Endothelial cell of umbilical vein (primary cell): ENCODE results near the gene PPIL6. TPM values are rescaled to one million over a fixed set of nuclear protein-coding genes. Genes with fewer than 3 reads are reported as not detected.

ENCODE experiments used
- BruUV-seq: library from RNA; stranded (reverse); fragments of 400-500 nt; replicated peaks from 2 replicates; lab custom pipeline; 2021; lab: Mats Ljungman, UMichigan
- CTCF ChIA-PET: fragments of 300-600, 350-600 bp; sonication (Branson Sonifier 250); formaldehyde crosslinking; loops from one replicate; lab custom pipeline; 2021; ENCODE audit warnings: antibody characterized with exemption, inconsistent platforms; lab: Charles Lee
- POLR2A ChIA-PET: fragments of 300-600, 350-600 bp; sonication (Branson Sonifier 250); formaldehyde crosslinking; loops from one replicate; lab custom pipeline; 2021; ENCODE audit warnings: antibody characterized with exemption, inconsistent platforms; lab: Charles Lee
- DNase-seq: peaks from one replicate; pipeline ENCODE4 v3.0.0-alpha.2; 2011; ENCODE audit warnings: low read depth, low spot score
- FAIRE-seq: peaks from 2 replicates; lab custom pipeline; 2011; peaks lifted over from hg19 to GRCh38; lab: Jason Lieb, UNC
- H2AFZ ChIP-seq: 2 replicates; pipeline ENCODE4 v1.6.0; 2012; ENCODE audit warnings: low read depth, low read length, control low read depth, inconsistent platforms
- H3K27ac ChIP-seq: 2 replicates; pipeline ENCODE4 v1.5.1; 2011; ENCODE audit warnings: low read depth, mild to moderate bottlenecking, control low read depth, low read length, moderate library complexity; ENCODE audit not compliant: insufficient read depth
- H3K27me3 ChIP-seq, 2 experiments: 2 replicates each; pipeline versions ENCODE4 v1.6.0 to v1.6.1; 2011; ENCODE audit warnings: low read length in 2 of 2, mixed read lengths in 1 of 2; ENCODE audit not compliant: control insufficient read depth in 2 of 2, insufficient read depth in 2 of 2
- H3K36me3 ChIP-seq, 2 experiments: 2 replicates in 1 of 2; 3 replicates in 1 of 2; pipeline ENCODE4 v1.5.1; 2011; ENCODE audit warnings: low read length in 2 of 2, mild to moderate bottlenecking in 1 of 2, moderate library complexity in 1 of 2; ENCODE audit not compliant: control insufficient read depth in 2 of 2, insufficient read depth in 2 of 2; ENCODE audit errors: extremely low read depth in 1 of 2
- H3K4me1 ChIP-seq: 3 replicates; pipeline ENCODE4 v1.5.1; 2011; ENCODE audit warnings: mild to moderate bottlenecking, low read length; ENCODE audit not compliant: control insufficient read depth, insufficient read depth; ENCODE audit errors: extremely low read depth
- H3K4me2 ChIP-seq: 2 replicates; pipeline ENCODE4 v1.6.1; 2011; ENCODE audit warnings: low read length, control low read depth, mixed read lengths; ENCODE audit not compliant: insufficient read depth
- H3K4me3 ChIP-seq, 3 experiments: fragments of 200-600 bp in 1 of 3; sonication (generic), shearing (Covaris generic) in 1 of 3; replicated peaks in 1 of 3; 2 replicates each; pipeline ENCODE4 v1.5.1; 2011 to 2016; ENCODE audit warnings: control low read depth in 3 of 3, low read length in 3 of 3, mild to moderate bottlenecking in 2 of 3, inconsistent platforms in 1 of 3, low read depth in 1 of 3, moderate library complexity in 1 of 3; ENCODE audit not compliant: insufficient read depth in 1 of 3
- H3K79me2 ChIP-seq: 2 replicates; pipeline ENCODE4 v1.6.0; 2012; ENCODE audit warnings: low read length, inconsistent platforms; ENCODE audit not compliant: control insufficient read depth, insufficient read depth
- H3K9ac ChIP-seq: replicated peaks from 2 replicates; pipeline ENCODE3; 2011; ENCODE audit warnings: low read length, control low read depth; ENCODE audit not compliant: insufficient read depth; ENCODE audit errors: extremely low read depth
- H3K9me1 ChIP-seq: replicated peaks from 3 replicates; pipeline ENCODE4 v1.6.0; 2011; ENCODE audit warnings: mild to moderate bottlenecking, low read length; ENCODE audit not compliant: control insufficient read depth, insufficient read depth; ENCODE audit errors: extremely low read depth
- H3K9me3 ChIP-seq: replicated peaks from 2 replicates; pipeline ENCODE4 v1.5.1; 2012; ENCODE audit warnings: low read length, inconsistent platforms; ENCODE audit not compliant: control insufficient read depth, insufficient read depth
- H4K20me1 ChIP-seq: replicated peaks from 2 replicates; pipeline ENCODE3; 2011; ENCODE audit warnings: mild to moderate bottlenecking, low read length; ENCODE audit not compliant: control insufficient read depth, insufficient read depth; ENCODE audit errors: extremely low read depth
- EZH2 ChIP-seq: IDR thresholded peaks from 2 replicates; pipeline ENCODE4 v1.6.1; 2012; ENCODE audit warnings: borderline replicate concordance, low read depth, mild to moderate bottlenecking, moderate library complexity, low read length, inconsistent platforms; ENCODE audit not compliant: severe bottlenecking
- FOS ChIP-seq: IDR thresholded peaks from 2 replicates; pipeline ENCODE4 v1.6.1; 2011; ENCODE audit warnings: mild to moderate bottlenecking, low read length, moderate library complexity, borderline replicate concordance; ENCODE audit not compliant: insufficient read depth
- GATA2 ChIP-seq: IDR thresholded peaks from 2 replicates; pipeline ENCODE4 v1.7.0; 2011; ENCODE audit warnings: low read depth, mild to moderate bottlenecking, moderate library complexity, mixed read lengths, low read length; ENCODE audit not compliant: insufficient read length, insufficient read depth
- JUN ChIP-seq: IDR thresholded peaks from 2 replicates; pipeline ENCODE4 v1.6.1; 2011; ENCODE audit warnings: borderline replicate concordance, low read depth; ENCODE audit not compliant: insufficient read length, insufficient read depth
- MYC ChIP-seq: IDR thresholded peaks from one replicate; pipeline ENCODE4 v1.6.1; 2011; ENCODE audit warnings: mild to moderate bottlenecking, low read depth, low read length
- POLR2A ChIP-seq: IDR thresholded peaks from 2 replicates; pipeline ENCODE4 v1.6.1; 2012; ENCODE audit warnings: low read depth, mild to moderate bottlenecking, control low read depth, low read length
- POLR2AphosphoS5 ChIP-seq: IDR thresholded peaks from 2 replicates; pipeline ENCODE4 v1.6.1; 2012; ENCODE audit warnings: low read depth, mild to moderate bottlenecking, control low read depth, low read length, moderate library complexity; ENCODE audit not compliant: insufficient read depth
- dilution Hi-C: fragments of 300-500 bp; cut with MboI; formaldehyde crosslinking; loops from one replicate; pipeline ENCODE4 v1.15.0; 2019; ENCODE audit warnings: low sequenced_read_pairs; ENCODE audit not compliant: extremely low pct_ligation_motif_present
- intact Hi-C: fragments of 100-400 bp; cut with micrococcal nuclease; formaldehyde crosslinking; loops from one replicate; pipeline ENCODE4 v1.10.0; 2022
- polyA plus RNA-seq, 4 experiments: library from polyadenylated mRNA; depleted of rRNA in 3 of 4; stranded (reverse) in 3 of 4; unstranded in 1 of 4; fragments of >200 nt; gene quantifications; 2 replicates each; pipeline versions ENCODE4 v1.2.1 to v1.2.3, GENCODE V29; 2011 to 2012; ENCODE audit warnings: missing spikeins in 1 of 4
- total RNA-seq: library from RNA; stranded (reverse); gene quantifications from 2 replicates; pipeline ENCODE4 v1.2.3, GENCODE V29; 2021
- TF ChIP-seq, protein P1 (sequence below), 2 donors: IDR thresholded peaks; 1 replicate in 1 of 2; 2 replicates in 1 of 2; pipeline ENCODE4 v1.5.1; 2011; ENCODE audit warnings: low read length in 2 of 2, mild to moderate bottlenecking in 2 of 2, moderate library complexity in 2 of 2, control low read depth in 1 of 2, inconsistent platforms in 1 of 2, low read depth in 1 of 2; ENCODE audit not compliant: insufficient read depth in 1 of 2; ENCODE audit errors: extremely low read depth in 1 of 2
- TF ChIP-seq, protein P2 (sequence below): IDR thresholded peaks from 2 replicates; pipeline ENCODE4 v1.6.1; 2011; ENCODE audit not compliant: insufficient read depth, insufficient read length

PPIL6 gene
- total and polyA plus RNA-seq, 2 donors (not counting 3 experiments of a cell fraction or from before 2014, with no cell fraction given): 0.11 to 0.33 TPM

- H2AFZ ChIP-seq: no peak overlapping the region
- ChIA-PET POLR2A (no interaction called here), CTCF (interaction anchor here (1.2 kb wide), 1 partner anchor 12 kb away, joined by 3 read pairs; no protein-coding TSS in a partner anchor)
Measured at GRCh38 chr6:109424946-109425345, 15.5 kb downstream of the PPIL6 start.

More at GRCh38 chr6:109424946-109425345, 15.5 kb downstream of the PPIL6 start:
- DNase-seq (no peak), FAIRE-seq (no peak)
- Histone ChIP-seq H3K27ac (no peak overlapping the region), H3K4me1 (peaks cover 6% of the 10 kb centered on the region), H3K36me3 (no peaks in the 10 kb centered on the region), H3K9ac (no peak overlapping the region), H3K4me2 (no peak overlapping the region), H3K9me1 (no peaks in the 10 kb centered on the region), H4K20me1 (no peaks in the 10 kb centered on the region), H3K27me3 (peaks cover 0 to 4% of the 10 kb centered on the region in 2 experiments), H3K4me3 (no peak overlapping the region), H3K9me3 (no peaks in the 10 kb centered on the region), H3K79me2 (no peaks in the 10 kb centered on the region)
- dilution Hi-C loops: no loop called here
- no peak for TF ChIP-seq POLR2A
- TF ChIP-seq, protein P1, sequence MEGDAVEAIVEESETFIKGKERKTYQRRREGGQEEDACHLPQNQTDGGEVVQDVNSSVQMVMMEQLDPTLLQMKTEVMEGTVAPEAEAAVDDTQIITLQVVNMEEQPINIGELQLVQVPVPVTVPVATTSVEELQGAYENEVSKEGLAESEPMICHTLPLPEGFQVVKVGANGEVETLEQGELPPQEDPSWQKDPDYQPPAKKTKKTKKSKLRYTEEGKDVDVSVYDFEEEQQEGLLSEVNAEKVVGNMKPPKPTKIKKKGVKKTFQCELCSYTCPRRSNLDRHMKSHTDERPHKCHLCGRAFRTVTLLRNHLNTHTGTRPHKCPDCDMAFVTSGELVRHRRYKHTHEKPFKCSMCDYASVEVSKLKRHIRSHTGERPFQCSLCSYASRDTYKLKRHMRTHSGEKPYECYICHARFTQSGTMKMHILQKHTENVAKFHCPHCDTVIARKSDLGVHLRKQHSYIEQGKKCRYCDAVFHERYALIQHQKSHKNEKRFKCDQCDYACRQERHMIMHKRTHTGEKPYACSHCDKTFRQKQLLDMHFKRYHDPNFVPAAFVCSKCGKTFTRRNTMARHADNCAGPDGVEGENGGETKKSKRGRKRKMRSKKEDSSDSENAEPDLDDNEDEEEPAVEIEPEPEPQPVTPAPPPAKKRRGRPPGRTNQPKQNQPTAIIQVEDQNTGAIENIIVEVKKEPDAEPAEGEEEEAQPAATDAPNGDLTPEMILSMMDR (IDR thresholded peaks at IDR 0.05; ENCODE audit: extremely low read depth in 1 of 2, insufficient read depth in 1 of 2, low read depth in 1 of 2, low read length in 2 of 2): no peak
- TF ChIP-seq JUN: no peak
- no peak for TF ChIP-seq POLR2AphosphoS5
- TF ChIP-seq, protein P2, sequence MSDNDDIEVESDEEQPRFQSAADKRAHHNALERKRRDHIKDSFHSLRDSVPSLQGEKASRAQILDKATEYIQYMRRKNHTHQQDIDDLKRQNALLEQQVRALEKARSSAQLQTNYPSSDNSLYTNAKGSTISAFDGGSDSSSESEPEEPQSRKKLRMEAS: no peak
- no peak for TF ChIP-seq MYC
- TF ChIP-seq EZH2: no peak
- TF ChIP-seq FOS: no peak
- no peak for TF ChIP-seq GATA2
- no TSS peak for BruUV-seq
- intact Hi-C loops: no loop called here
